Measurements from ENCODE around the gene NUDT19.
"Not testable (repeated sequence)": the region's sequence is repeated elsewhere in the genome, so short reads cannot be mapped to it uniquely, and the experiment has no call there.

Gene NUDT19

DNA sequence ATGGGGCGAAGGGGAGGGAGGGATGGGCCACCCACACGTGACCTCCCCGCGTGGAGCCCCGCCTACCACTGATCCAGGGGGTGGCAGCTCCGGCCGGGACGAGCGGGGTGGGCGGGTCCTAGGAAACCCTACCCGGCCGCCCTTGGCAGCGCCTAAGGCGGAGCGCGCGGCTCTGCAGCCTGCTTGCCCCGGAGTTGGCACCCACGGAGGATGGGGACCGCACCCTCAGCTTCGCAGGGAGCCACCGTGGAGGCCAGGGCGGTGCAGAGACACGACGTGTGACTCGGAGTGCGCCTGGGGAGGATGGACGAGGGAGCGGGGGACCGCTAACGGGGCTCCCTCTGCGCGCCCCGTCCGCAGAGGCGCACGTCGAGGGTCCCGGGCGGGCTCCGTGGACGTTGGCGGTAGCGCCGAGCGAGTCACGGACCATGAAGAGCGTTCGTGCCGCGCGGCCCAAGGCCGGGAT, 15.9 kb upstream of the NUDT19 start, which contains the start of gene RGS9BP:
Gene RGS9BP (plus strand): TSS at position 129 of the 466 bp plus-strand sequence. CDS start 416 bp downstream, outside the sequence.
- peak; percentile 93 for DNase-seq

DNA sequence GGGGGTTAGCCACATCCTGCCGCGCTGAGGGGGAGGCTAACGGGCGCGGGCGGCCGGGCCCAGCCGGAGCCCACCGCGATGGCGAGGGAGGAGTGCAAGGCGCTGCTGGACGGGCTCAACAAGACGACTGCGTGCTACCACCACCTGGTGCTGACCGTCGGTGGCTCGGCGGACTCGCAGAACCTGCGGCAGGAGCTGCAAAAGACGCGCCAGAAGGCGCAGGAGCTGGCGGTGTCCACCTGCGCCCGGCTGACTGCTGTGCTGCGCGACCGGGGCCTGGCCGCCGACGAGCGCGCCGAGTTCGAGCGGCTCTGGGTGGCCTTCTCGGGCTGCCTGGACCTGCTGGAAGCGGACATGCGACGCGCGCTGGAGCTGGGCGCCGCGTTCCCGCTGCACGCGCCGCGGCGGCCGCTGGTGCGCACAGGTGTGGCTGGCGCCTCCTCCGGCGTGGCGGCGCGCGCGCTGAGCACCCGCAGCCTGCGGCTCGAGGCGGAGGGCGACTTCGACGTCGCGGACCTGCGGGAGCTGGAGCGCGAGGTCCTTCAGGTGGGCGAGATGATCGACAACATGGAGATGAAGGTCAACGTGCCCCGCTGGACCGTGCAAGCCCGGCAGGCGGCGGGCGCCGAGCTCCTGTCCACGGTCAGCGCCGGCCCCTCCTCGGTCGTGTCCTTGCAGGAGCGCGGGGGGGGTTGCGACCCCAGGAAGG, 15.3 kb upstream of the NUDT19 start:
- DNase-seq = peak; percentile 49

DNA sequence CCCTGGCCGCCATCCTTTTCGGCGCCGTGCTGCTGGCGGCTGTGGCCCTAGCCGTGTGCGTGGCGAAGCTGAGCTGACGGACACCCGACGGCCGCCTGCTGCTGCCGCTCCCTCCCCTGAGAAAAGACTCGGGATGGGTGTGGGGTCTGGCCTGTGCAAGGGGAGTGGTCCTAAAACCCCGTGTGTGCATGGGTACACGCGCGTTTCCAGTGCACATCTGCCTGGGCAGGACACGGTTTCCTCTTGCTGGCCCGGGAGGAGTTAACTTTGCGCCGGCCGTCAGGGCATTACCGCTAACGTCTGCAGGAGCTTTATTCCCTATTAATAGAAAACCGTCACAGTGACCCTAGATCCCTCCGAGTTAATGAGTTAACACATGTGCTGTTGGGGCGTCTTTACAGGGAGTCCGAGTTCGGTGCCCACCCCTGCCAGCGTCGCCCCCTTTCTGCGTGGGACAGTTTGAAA, 14.7 kb upstream of the NUDT19 start:
- no peak for DNase-seq

DNA sequence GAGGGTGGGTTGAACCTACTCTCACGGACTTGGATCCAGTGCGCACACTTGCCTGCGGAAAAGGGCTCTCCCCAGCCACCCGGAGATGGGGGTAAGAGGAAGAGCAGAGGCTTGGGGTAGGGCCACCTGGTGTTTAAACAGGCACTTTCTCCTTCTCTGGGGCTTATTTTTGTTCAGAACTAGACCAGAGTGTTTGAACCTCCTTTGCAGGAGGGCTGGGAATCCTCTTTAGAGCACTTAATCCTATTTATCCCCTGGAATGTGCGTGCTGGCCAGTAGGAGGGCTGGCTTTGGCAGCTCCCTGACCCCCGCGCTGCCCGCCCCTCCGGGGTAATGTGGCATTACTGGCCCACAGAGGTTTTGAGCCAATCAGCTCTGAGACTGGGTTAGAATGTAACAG, 14.0 kb upstream of the NUDT19 start:
- peak; percentile 68 for DNase-seq

DNA sequence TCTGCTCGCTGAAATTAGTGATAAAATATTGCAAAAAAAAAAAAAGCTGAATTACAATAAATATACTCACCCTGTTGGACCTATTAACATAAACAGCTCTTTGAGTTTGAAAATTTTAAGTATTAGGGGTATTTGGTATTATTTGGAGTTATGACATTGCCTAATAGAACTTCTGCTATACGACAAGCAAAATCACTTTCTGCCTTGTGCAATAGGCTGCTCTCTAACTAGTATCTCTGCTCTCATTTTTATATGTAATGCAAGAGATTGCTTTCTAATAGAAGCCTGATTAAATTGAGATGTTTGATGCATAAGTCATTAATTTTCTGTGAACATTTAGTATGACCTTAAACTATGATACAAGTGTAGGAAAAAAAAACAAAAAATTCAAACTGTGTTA, 10.6 kb upstream of the NUDT19 start:
- DNase-seq = peak; percentile 18

DNA sequence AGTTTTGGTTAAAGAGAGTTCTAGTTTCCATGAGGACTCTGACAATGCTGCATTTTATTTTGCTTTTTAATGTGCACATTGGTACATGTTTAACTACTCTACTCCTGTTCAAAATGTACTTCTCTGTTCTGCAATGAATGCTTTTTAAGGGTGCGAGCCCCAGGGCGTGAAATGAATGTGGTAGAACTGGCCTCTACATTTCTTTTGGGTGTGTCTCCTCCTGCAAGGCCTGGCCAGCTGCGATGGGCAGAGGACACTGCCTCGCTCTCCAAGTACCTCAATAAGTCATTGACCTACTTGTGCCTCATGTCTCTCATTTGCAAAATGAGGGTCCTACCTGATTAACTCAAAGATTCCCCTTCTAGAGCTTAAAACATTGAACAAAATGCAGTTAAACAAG, 9.3 kb upstream of the NUDT19 start:
- no peak for DNase-seq

DNA sequence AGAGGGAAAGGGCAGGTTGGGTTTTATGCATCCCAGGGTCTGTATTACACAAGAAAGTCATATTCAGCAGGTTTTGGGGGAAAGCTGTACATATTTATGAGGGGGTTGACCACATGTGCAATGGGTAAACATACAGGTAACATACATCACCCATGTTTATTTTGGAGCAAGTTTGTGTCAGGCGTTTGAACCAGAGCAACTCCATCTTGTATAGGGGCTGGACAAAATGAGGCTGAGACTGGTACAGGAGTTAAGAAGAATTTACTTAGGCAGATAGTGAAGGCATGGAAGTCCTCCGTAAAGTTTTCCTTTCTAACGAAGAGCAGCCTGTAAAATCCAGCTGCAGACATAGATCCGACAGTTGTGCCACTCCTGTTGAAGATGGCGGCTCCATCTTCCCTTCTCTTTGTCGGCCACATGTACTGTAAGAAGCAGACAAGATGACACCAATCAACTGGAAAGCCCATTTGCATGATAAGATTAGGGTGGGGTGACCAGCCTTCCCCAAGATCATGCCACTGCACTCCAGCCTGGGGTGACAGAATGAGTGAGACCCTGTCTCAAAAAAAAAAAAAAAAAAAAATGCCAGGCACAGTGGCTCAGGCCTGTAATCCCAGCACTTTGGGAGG, 4.7 kb upstream of the NUDT19 start:
- DNase-seq = peak; percentile 49

DNA sequence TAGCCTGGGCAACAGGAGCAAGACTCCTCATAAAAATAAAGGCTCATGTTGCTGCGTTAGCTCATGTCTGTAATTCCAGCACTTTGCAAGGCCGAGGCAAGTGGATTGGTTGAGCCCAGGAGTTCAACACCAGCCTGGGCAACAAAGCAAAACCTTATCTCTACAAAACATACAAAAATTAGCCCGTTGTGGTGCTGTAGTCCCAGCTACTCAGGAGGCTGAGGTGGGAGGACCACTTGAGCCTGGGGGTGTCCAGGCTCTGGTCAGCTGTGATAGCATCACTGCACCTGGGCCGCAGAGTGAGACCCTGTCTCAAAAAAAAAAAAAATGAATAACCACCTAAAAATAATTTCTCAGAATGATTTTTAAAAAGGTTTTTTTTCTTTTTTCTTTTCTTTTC, 3.9 kb upstream of the NUDT19 start:
- DNase-seq = peak; percentile 73

DNA sequence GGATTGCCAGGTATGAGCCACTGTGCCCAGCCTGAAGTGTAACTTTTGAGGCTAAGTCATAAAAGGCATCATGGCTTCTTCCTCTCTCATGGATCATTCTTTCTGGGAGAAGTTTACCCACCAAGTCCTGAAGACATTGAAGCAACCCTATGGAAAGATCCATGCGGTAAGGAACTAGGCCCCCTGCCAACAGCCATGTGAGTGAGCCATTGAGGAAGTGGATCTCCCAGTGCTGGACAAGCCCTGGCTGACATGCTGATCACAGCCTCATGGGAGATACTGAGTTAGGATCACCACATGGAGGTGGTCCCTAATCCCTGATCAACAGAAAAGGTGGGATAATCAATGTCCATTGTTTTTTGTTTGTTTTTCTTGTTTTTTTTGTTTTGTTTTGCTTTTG, 3.3 kb upstream of the NUDT19 start:
- DNase-seq = peak; percentile 42

DNA sequence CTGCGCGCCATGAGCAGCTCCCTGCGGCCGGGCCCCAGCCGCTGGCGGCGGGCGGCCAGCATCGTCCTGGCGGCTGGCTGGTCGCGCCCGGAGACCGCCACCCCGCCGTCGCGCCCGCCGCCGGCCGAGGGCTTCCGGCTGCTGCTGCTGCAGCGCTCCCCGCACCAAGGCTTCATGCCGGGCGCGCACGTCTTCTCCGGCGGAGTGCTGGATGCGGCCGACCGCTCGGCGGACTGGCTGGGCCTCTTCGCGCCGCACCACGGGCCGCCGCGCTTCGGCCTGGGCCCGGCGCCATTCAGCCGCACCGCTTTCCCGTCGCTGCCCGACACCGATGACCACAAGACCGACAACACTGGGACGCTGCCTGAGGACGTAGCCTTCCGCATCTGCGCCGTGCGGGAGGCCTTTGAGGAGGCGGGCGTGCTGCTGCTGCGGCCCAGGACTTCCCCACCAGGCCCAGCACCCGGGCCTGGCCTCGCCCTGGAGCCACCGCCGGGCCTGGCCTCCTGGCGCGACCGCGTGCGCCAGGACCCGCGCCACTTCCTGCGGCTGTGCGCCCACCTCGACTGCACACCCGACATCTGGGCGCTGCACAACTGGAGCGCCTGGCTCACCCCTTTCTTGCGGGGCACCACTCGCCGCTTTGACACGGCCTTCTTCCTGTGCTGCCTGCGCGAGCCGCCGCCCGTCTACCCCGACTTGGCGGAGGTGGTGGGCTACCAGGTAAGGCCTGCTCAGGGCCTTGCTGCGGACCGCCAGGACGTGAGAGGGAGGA, 518 bp downstream of the NUDT19 start:
- peak; percentile 81 for DNase-seq

DNA sequence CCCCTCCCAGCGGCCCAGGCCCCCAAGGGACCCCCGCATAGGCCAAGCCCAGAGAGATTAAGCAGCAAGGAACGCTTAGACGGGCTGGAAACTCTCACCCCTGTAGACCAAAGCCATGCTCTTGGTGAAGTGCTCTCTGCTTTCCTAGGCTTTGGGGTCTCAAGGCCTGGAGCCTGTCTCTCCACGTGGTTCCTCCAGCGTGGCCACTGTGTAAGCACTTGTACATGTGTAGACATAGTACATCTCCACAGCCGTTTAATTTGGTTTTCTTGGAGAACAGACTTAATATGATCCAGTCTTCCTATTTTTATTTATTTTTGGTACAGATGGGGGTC, 1.1 kb downstream of the NUDT19 start:
- peak; percentile 49 for DNase-seq

DNA sequence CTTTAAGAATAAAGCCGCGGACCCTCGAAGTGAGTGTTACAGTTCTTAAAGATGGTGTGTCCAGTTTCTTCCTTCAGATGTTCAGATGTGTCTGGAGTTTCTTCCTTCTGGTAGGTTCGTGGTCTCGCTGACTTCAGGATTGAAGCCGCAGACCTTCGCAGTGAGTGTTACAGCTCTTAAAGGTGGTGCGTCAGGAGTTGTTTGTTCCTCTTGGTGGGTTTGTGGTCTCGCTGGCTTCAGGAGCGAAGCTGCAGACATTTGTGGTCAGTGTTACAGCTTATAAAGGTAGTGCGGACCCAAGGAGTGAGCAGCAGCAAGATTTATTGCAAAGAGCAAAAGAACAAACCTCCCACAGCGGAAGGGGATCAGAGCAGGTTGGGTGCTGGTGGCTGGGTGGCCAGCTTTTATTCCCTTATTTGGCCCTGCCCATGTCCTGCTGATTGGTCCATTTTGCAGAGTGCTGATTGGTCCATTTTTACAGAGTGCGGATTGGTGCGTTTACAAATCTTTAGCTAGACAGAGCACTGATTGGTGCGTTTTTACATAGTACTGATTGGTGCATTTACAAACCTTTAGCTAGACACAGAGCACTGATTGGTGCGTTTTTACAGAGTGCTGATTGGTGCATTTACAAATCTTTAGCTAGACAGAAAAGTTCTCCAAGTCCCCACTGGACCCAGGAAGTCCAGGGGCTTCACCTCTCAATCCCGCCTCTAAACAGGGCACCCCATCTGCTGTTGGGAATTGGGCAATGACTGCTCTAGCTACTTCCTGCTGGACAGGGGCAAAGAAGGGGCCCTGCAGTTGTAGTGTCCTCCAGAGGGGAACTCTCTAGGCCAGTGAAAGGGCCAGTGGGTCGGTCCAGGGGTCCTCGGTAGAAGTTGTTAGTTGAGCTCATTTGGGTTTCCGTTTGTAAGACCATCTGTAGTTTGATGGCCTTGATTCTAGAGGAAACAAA, 1.8 kb downstream of the NUDT19 start:
- DNase-seq = peak; percentile 72

DNA sequence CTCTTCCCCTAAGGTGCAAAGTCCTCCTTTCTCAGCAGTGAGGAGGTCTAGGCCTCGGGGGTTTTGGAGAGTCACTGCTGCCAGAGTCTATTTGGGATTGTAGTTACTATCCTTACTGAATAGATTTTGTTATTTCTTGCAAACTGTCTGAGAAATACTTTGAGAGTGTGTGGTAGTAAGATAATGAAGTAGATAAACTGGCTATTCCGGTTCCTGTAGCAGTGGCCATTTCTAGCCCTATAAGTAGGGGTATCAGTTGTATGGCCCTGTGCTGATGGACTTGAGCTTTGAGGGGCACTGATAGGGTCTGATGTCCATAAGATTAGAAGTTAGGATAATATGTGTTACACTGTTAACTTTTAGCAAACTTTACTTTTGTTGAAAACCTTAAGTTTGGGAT, 2.7 kb downstream of the NUDT19 start:
- DNase-seq = not testable (repeated sequence)

DNA sequence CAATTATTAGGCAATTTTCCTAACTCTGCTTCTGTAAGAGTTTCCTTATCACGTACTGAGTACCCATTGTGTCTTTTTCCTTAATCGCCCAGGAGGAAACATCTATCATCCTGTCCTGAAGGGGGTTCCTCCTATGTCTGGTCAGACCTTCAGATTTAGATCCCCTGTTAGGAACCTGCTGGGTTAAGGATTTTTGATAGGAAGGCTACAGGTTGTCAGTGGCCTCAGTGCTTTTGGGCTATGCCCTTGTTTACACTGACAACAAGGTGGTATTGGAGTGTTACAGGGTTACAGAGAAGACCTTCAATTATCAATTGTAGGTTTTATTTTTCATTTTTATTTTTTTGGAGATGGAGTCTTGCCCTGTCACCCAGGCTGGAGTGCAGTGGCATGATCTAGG, 3.2 kb downstream of the NUDT19 start:
- DNase-seq = not testable (repeated sequence)

DNA sequence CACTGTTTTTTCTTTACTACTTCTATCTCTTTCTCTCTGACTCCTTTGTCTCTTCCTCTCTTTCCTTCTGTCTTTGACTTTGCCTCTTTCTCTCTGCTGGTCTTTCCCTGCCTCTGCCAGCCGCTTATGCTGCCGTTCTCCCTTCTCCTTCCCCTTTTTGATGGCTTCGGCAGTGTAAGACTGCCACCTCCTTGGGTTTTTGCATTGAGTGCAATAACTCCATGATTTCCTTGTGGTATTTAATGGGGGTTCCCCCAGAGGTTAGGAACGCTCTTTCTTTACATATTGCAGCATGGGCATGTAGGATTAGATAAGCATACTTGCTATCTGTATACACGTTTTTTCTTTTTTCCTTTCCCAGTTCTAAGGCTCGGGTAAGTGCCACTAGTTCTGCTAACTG, 3.9 kb downstream of the NUDT19 start:
- DNase-seq = peak; percentile 83

DNA sequence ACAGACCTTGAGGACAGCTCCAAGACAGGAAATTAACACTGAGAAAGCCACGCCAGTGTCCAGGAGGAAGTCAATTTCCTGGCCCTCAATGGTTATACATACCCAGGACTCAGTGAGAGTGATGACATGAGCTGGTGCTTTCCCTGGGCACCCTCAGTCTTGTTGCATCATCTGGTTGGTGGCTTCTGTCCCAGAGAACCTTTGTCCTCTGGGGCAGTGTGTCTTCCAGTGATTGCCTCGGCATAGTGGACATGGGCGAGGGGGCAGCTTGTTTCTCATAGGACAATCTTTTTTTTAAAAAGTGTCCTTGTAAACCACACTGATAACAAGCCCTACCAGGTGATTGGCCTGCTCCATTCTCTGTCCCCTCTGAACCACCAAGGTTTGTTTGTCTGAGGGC, 5.2 kb downstream of the NUDT19 start:
- not testable (repeated sequence) for DNase-seq

DNA sequence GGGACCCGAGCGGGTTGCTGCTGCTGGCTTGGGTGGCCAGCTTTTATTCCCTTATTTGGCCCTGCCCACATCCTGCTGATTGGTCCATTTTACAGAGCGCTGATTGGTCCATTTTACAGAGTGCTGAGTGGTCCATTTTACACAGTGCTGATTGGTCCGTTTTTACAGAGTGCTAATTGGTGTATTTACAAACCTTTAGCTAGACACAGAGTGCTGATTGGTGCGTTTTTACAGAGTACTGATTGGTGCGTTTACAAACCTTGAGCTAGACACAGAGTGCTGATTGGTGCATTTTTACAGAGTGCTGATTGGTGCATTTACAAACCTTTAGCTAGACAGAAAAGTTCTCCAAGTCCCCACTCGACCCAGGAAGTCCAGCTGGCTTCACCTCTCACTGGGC, 8.5 kb downstream of the NUDT19 start:
- DNase-seq = not testable (repeated sequence)

DNA sequence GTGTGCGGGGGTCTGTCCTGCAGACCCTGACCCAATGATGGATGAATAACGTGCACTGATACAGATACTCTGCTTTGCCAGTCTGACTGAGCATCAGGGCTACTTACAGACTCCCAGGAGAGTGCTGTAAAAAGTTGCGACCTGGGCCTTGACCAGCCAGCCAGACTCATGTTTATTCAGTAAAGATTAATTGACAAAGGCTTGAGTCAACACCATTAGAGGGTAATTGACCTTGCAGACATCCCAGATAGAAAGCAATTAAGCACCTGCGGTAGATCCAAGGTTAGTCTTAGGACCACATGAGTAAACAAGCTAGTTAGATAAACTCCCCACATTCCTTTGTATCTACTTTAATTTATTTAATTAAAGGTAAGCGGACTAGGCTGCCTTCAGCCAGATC, 10.4 kb downstream of the NUDT19 start:
- DNase-seq = no peak

DNA sequence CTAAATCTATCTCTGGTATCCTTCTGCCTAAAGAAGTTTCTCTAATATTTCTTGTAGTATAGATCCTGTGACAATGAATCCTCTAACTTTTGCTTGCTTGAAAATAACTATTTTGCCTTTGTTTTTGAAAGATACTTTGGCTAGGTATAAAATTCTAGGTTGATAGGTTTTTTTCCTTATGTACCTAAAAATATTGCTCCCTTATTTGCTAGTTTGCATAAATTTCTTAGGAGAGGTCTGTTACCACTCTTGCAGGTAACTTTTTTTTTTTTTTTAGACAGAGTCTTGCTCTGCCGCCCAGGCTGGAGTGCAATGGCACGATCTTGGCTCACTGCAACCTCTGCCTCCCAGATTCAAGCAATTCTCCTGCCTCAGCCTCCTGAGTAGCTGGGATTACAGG, 12.4 kb downstream of the NUDT19 start:
- DNase-seq = not testable (repeated sequence)

DNA sequence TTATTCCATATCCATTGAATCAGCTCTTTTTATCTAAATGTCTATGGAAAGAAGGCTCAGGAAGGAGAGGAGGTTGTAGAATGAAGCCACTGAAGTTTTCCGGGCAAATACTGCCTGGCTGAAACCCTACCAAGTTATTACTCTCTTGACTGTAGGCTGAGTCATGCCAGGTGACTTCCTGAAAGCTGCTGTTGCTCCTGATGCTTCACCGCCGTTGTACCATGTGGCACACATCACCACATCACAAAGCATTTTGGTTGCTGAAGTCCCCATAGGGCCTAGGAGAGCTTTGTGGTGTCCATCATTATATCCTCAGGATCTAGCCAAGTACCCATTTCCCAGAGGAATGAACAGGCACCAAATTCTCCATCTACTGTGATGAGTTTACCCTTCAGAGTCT, 16.8 kb downstream of the NUDT19 start:
- DNase-seq = peak; percentile 64

DNA sequence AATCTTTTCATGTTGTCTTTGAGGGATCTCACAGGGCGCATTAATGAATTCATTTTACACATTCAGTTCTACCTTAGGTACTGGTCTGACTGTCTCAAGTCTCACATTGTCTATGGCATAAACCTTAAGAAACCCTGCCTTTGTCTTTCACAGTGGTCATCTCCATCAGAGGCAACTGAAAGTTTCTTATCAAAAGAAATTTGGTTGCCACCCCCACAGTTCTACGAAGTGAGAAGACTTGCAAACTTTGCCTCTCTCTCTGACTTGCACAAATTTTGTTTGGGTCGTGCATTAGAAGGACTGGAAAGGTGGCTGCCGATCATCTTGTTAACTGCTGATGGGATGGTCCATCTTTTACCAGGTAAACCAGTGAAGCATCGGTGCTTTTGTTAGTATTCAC, 17.4 kb downstream of the NUDT19 start:
- DNase-seq = no peak

DNA sequence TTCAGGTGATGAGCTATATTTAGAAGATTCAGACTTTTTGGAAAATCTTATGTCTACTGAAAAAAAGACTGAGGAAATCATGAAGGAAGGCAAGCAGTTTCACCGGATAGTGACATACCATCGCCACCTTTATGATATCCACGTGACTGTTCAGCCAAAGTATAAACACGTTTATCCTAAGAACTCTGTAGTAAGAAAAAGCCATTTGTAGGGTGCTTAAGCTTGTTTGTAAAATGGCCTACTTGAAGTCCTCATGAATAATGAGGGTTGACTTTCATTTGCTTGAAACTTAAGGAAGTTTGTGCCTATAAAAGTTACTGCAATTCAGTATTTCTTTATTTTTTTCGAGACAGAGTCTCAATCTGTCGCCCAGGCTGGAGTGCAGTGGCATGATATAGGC, 20.1 kb downstream of the NUDT19 start:
- DNase-seq = no peak

DNA sequence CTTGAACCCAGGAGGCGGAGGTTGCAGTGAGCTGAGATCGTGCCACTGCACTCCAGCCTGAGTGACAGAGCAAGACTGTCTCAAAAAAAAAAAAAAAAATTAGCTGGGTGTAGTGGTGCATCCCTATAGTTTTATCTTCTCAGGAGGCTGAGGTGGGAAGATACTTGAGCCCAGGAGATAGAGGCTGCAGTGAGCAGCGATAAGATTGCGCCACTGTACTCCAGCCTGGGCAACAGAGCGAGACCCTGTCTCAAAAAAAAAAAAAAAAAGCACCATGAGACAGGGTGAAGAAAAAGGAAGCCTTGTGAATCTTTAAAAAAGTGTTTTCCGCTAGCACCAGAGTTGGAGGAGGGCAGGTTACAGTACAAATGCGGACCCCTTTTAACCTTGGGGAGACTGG, 24.6 kb downstream of the NUDT19 start:
- DNase-seq = not testable (repeated sequence)
